Osteocyte (in vitro differentiated cells): ENCODE data around the gene NCAPH2. TPM values are rescaled to one million over a fixed set of nuclear protein-coding genes. Genes with fewer than 3 reads are reported as not detected.

Experiments used
- DNase-seq: peaks from one replicate; pipeline ENCODE4 v3.0.0; 2021; ENCODE audit warnings: mixed read lengths; ENCODE audit not compliant: unreplicated experiment; ENCODE audit errors: extremely low spot score
- H3K27ac Mint-ChIP-seq: one replicate; pipeline ENCODE4 v1.8.0; 2021; ENCODE audit warnings: mild to moderate bottlenecking, mixed read lengths; ENCODE audit not compliant: unreplicated experiment
- H3K27me3 Mint-ChIP-seq: one replicate; pipeline ENCODE4 v1.8.0; 2021; ENCODE audit warnings: mixed read lengths; ENCODE audit not compliant: unreplicated experiment
- H3K36me3 Mint-ChIP-seq: one replicate; pipeline ENCODE4 v1.8.0; 2021; ENCODE audit warnings: mixed read lengths; ENCODE audit not compliant: unreplicated experiment
- H3K4me1 Mint-ChIP-seq: one replicate; pipeline ENCODE4 v1.8.0; 2021; ENCODE audit warnings: mixed read lengths; ENCODE audit not compliant: unreplicated experiment
- H3K4me3 Mint-ChIP-seq: one replicate; pipeline ENCODE4 v1.8.0; 2021; ENCODE audit warnings: mild to moderate bottlenecking, moderate library complexity, mixed read lengths; ENCODE audit not compliant: unreplicated experiment
- H3K9me3 Mint-ChIP-seq: one replicate; pipeline ENCODE4 v1.8.0; 2021; ENCODE audit warnings: mixed read lengths; ENCODE audit not compliant: unreplicated experiment
- CTCF ChIP-seq: fragments of 200-600 bp; sonication (generic); IDR thresholded peaks from 2 replicates; pipeline ENCODE4 v1.5.0; 2021; ENCODE audit warnings: antibody characterized with exemption, mild to moderate bottlenecking, moderate library complexity
- total RNA-seq: library from RNA; stranded (reverse); gene quantifications from 2 replicates; pipeline ENCODE4 v1.2.1, GENCODE V29; 2021

NCAPH2 gene
- total RNA-seq, 1 donor from 2014 or later: 47.0 TPM

DNA sequence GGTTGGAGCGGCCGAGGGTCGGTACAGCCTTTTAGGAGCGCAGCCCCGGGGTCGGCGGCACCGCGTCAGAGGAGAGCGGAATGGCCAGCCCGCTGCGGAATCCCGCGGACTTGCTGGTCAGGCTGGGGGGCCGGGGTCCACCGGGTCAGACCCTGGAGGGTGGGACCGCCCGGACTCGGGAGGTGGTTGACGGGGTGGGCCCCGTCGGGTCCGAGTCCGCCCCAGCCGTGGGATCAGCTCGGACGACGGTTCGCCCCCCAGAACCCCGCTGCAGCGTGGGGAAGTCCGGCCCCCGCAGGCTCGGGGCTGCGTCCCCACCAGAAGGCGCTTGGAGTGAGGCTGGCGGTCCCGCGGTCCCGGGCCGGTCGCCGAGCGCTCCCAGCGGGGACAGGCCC is 27.0 kb upstream of the NCAPH2 start:
- Mint-ChIP-seq H3K4me3 (peak overlapping the region; percentile 66), H3K4me1 (peaks cover 4% of the 10 kb centered on the region), H3K36me3 (peaks cover 2% of the 10 kb centered on the region), H3K27ac (no peak overlapping the region), H3K27me3 (peaks cover 9% of the 10 kb centered on the region), H3K9me3 (no peaks in the 10 kb centered on the region)
- no peak for DNase-seq
- no peak for TF ChIP-seq CTCF

DNA sequence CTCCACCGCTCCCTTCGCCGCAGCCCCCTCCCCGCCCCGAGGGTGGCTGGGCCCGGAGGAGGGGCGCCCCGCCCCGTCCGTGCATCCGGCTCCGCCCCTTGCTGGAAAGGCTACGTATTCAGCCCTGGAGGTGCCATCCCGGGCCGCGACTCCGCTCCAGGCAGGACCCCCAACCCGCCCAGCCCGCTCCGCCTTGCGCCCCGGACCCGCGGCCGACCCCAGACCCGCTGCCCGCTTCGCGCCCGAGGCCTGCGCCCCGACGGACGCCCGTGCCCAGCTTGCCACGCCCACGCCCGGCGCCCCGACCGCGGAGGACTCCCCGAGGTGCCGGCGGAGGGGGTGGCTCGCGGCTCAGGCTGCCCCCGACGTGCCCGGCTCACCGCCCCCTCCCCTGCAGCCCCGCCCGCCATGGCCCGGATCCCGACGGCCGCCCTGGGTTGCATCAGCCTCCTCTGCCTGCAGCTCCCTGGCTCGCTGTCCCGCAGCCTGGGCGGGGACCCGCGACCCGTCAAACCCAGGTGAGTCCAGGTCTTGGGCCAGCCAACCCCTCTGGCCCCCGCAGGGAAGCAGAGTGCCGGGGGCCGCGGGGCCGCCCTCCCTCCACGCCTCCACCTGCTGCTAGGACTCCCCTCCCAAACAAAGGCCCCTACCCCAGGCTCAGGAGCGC is 26.5 kb upstream of the NCAPH2 start, which contains the start of gene ADM2:
Gene ADM2 (plus strand): TSS at position 104 of the 667 bp plus-strand sequence. CDS start 305 bp downstream, at position 409.
- DNase-seq: no peak
- H3K9me3 Mint-ChIP-seq: no peaks in the 10 kb centered on the region
- H3K27ac Mint-ChIP-seq: peak within 1 kb of the TSS; percentile 27
- H3K4me1 Mint-ChIP-seq: peaks cover 9% of the 10 kb centered on the region
- peaks cover 9% of the 10 kb centered on the region for H3K27me3 Mint-ChIP-seq
- H3K4me3 Mint-ChIP-seq: peak within 1 kb of the TSS; percentile 78
- TF ChIP-seq CTCF: no peak
- H3K36me3 Mint-ChIP-seq: peaks cover 2% of the 10 kb centered on the region

DNA sequence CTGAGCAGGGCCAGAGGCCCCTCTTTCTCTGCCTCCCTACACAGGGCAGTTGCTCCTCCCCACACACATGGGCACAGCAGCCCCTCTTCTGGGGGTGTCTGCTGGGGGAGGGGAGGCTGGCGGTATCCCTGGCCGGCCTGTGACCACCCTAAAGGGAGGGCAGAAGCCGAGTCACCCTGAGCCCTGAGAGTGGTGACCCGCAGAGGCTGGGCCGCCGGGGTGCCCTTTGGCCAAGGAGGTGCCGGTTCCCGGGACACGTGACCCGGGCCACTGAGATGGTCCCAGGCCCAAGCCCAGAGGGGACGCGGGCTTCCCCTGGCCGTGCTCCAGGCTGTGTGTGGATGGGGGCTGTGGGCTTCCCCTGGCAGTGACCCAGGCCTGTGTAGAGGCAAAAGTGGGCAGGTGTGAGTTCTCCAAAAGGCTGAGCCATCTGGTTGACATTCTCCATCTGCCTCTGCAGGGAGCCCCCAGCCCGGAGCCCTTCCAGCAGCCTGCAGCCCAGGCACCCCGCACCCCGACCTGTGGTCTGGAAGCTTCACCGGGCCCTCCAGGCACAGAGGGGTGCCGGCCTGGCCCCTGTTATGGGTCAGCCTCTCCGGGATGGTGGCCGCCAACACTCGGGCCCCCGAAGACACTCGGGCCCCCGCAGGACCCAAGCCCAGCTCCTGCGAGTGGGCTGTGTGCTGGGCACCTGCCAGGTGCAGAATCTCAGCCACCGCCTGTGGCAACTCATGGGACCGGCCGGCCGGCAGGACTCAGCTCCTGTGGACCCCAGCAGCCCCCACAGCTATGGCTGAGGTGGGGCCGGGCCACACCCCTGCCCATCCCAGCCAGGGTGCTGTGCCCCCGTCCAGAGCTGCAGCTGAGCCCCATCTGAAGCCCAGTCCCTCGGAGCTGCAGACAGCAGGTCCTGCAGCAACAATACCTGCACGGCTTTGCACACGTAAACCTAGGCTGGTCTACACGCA is 25.6 kb upstream of the NCAPH2 start:
- TF ChIP-seq CTCF: no peak
- H3K36me3 Mint-ChIP-seq: peaks cover 2% of the 10 kb centered on the region
- no peak for DNase-seq
- no peaks in the 10 kb centered on the region for H3K9me3 Mint-ChIP-seq
- H3K4me3 Mint-ChIP-seq: peak overlapping the region; percentile 78
- no peak overlapping the region for H3K27ac Mint-ChIP-seq
- H3K4me1 Mint-ChIP-seq: peaks cover 12% of the 10 kb centered on the region
- H3K27me3 Mint-ChIP-seq: peaks cover 9% of the 10 kb centered on the region

GRCh38 chr22:50483106-50483505 is 24.9 kb upstream of the NCAPH2 start:
- Mint-ChIP-seq H3K4me3 (peak overlapping the region; percentile 6), H3K36me3 (peaks cover 2% of the 10 kb centered on the region), H3K27me3 (peaks cover 9% of the 10 kb centered on the region), H3K4me1 (peaks cover 12% of the 10 kb centered on the region), H3K9me3 (no peaks in the 10 kb centered on the region), H3K27ac (no peak overlapping the region)
- DNase-seq: no peak
- no peak for TF ChIP-seq CTCF

DNA sequence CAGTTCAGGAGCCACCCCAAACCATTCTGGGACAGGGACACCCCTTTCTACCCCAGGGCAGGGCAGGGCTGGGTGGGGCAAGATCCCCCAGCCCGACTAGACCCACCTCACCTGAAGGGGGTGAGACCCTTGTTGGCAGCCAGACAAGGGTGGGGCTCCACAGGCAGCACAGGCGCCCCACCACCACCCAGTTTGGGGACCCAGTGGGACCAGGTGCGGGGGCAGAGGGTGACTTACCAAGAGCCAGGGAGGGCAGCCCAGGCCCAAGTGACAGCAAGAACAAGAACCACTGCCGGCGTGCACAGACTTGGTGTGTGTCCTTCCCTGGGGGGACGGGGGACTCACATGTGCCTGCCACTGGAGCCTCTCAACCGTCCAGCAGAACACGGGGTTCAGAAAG is 24.5 kb upstream of the NCAPH2 start:
- Mint-ChIP-seq H3K9me3 (no peaks in the 10 kb centered on the region), H3K36me3 (peaks cover 2% of the 10 kb centered on the region), H3K4me1 (peaks cover 12% of the 10 kb centered on the region), H3K4me3 (no peak overlapping the region), H3K27me3 (peaks cover 9% of the 10 kb centered on the region), H3K27ac (no peak overlapping the region)
- no peak for DNase-seq
- TF ChIP-seq CTCF: no peak
